ENCODE measurements around the gene PARD3. TPM values are rescaled to one million over a fixed set of nuclear protein-coding genes. Genes with fewer than 3 reads are reported as not detected.

PARD3 gene
- total and polyA plus RNA-seq, 2 donors (not counting 1 experiment from before 2014, with no cell fraction given) = 24.0 to 46.4 TPM

DNA sequence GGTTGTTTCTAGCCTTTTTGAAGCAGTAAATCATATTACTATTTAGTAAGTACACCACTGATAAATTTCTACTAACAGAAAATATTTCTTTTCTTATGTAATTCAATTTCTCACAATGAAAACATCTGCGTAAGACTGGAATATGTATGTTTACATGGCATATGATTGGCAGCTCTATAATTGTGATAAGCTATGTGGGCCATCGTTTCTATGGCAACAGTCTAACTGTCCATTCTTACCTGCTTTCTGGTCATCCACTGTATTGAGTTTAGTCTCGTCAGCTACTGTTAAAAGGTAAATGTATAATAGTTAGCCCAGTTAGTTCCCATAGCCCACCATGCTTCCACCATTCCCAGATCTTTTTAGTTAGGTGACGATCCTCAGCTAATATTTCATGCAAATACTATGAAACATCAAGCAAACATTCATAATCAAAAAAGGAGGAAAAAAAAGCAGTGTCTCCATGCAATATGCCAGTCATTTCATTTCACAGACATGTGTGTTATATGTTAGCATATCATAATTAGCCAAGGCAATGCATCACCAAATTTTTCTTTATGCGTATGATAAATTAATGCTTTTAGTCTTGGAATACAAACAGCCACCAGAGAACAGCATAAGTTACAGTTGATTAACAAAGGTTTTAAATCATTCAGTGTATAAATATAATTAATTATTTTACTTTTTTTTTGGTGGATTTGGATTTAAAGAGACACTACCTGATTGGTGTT lies 479.0 kb downstream of the PARD3 start:
- H3K4me3 ChIP-seq (replicated peaks in 1 of 4; ENCODE audit: control extremely low read depth in 1 of 4, insufficient read depth in 1 of 4, low read depth in 3 of 4, low read length in 4 of 4) = no peak overlapping the region
- no peak overlapping the region for H2AFZ ChIP-seq (ENCODE audit: low read length)
- no peaks in the 10 kb centered on the region for H3K36me3 ChIP-seq (ENCODE audit: control insufficient read depth, insufficient read depth, low read length)
- TF ChIP-seq, protein P1, sequence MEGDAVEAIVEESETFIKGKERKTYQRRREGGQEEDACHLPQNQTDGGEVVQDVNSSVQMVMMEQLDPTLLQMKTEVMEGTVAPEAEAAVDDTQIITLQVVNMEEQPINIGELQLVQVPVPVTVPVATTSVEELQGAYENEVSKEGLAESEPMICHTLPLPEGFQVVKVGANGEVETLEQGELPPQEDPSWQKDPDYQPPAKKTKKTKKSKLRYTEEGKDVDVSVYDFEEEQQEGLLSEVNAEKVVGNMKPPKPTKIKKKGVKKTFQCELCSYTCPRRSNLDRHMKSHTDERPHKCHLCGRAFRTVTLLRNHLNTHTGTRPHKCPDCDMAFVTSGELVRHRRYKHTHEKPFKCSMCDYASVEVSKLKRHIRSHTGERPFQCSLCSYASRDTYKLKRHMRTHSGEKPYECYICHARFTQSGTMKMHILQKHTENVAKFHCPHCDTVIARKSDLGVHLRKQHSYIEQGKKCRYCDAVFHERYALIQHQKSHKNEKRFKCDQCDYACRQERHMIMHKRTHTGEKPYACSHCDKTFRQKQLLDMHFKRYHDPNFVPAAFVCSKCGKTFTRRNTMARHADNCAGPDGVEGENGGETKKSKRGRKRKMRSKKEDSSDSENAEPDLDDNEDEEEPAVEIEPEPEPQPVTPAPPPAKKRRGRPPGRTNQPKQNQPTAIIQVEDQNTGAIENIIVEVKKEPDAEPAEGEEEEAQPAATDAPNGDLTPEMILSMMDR (conservative IDR thresholded peaks at IDR 0.05 in 1 of 2, IDR thresholded peaks at IDR 0.05 in 1 of 2; ENCODE audit: low read depth in 1 of 2, low read length in 2 of 2) = no peak
- TF ChIP-seq EZH2 (IDR thresholded peaks at IDR 0.05; ENCODE audit: low read length, missing control alignments) = no peak
- DNase-seq (ENCODE audit: low read depth in 2 of 2) = no peak
- H3K79me2 ChIP-seq (ENCODE audit: control insufficient read depth, insufficient read depth, low read length) = no peaks in the 10 kb centered on the region
- H3K9ac ChIP-seq (ENCODE audit: insufficient read depth, low read length) = no peak overlapping the region
- no peak overlapping the region for H3K27ac ChIP-seq (ENCODE audit: insufficient read depth, low read length)
- H3K4me2 ChIP-seq (ENCODE audit: extremely low read depth, insufficient read depth, low read length) = no peak overlapping the region
- no peaks in the 10 kb centered on the region for H3K9me3 ChIP-seq (ENCODE audit: control insufficient read depth, insufficient read depth, low read depth, low read length)
- no peaks in the 10 kb centered on the region for H3K27me3 ChIP-seq (ENCODE audit: control insufficient read depth, insufficient read depth, low read length)
- no peaks in the 10 kb centered on the region for H3K4me1 ChIP-seq (ENCODE audit: control insufficient read depth, extremely low read depth, insufficient read depth, low read length)
- no peaks in the 10 kb centered on the region for H4K20me1 ChIP-seq (ENCODE audit: control insufficient read depth, extremely low read depth, insufficient read depth, low read length)

DNA sequence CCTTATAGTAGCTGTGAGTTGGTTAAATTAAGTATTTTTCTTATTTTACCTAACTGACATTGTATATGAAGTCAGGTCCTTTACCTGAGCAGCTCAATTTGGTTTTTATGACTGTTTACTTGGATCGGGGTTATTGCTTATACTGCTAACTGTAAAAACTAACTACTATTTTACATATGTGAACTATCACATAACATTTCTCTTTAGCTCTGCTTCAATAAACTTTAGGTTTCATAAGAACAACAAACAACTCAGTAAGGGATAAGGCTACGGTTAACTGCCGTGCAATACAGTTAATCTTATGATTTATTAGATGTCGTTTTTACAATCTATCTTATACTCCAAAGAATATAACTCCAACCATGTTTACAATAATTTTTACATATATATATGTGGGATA lies 480.2 kb downstream of the PARD3 start:
- TF ChIP-seq, protein P1 (conservative IDR thresholded peaks at IDR 0.05 in 1 of 2, IDR thresholded peaks at IDR 0.05 in 1 of 2; ENCODE audit: low read depth in 1 of 2, low read length in 2 of 2) = no peak
- Histone ChIP-seq H3K27me3 (ENCODE audit: control insufficient read depth, insufficient read depth, low read length) (no peaks in the 10 kb centered on the region), H3K9ac (ENCODE audit: insufficient read depth, low read length) (no peak overlapping the region), H3K79me2 (ENCODE audit: control insufficient read depth, insufficient read depth, low read length) (no peaks in the 10 kb centered on the region), H3K9me3 (ENCODE audit: control insufficient read depth, insufficient read depth, low read depth, low read length) (no peaks in the 10 kb centered on the region), H3K36me3 (ENCODE audit: control insufficient read depth, insufficient read depth, low read length) (no peaks in the 10 kb centered on the region), H3K4me2 (ENCODE audit: extremely low read depth, insufficient read depth, low read length) (no peak overlapping the region), H2AFZ (ENCODE audit: low read length) (no peak overlapping the region), H3K4me3 (replicated peaks in 1 of 4; ENCODE audit: control extremely low read depth in 1 of 4, insufficient read depth in 1 of 4, low read depth in 3 of 4, low read length in 4 of 4) (no peak overlapping the region), H3K27ac (ENCODE audit: insufficient read depth, low read length) (no peak overlapping the region), H4K20me1 (ENCODE audit: control insufficient read depth, extremely low read depth, insufficient read depth, low read length) (no peaks in the 10 kb centered on the region), H3K4me1 (ENCODE audit: control insufficient read depth, extremely low read depth, insufficient read depth, low read length) (no peaks in the 10 kb centered on the region)
- DNase-seq (ENCODE audit: low read depth in 2 of 2) = no peak

DNA sequence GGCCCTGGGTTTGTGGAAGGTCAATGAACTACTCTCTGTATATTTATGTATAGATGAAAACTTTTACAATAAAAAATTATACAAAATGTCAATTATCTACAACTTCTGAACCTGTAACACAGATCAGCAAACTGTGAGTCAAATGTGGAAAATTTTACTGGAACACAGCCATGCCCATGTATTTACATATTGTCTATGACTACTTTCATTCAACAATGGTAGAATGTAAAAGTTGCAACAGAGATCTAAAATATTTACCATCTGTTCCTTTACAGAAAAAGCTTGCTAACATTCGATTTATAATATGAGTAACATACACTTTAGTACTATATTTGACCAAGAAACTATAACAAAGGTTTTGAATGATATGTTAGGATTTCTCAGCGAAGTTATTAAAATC lies 481.6 kb downstream of the PARD3 start:
- H3K27me3 ChIP-seq (ENCODE audit: control insufficient read depth, insufficient read depth, low read length) = no peaks in the 10 kb centered on the region
- peak; percentile 43 to 50 for DNase-seq (ENCODE audit: low read depth in 2 of 2)
- no peaks in the 10 kb centered on the region for H3K79me2 ChIP-seq (ENCODE audit: control insufficient read depth, insufficient read depth, low read length)
- H3K27ac ChIP-seq (ENCODE audit: insufficient read depth, low read length) = no peak overlapping the region
- no peak overlapping the region for H3K4me2 ChIP-seq (ENCODE audit: extremely low read depth, insufficient read depth, low read length)
- H3K4me3 ChIP-seq (replicated peaks in 1 of 4; ENCODE audit: control extremely low read depth in 1 of 4, insufficient read depth in 1 of 4, low read depth in 3 of 4, low read length in 4 of 4) = no peak overlapping the region
- no peaks in the 10 kb centered on the region for H3K4me1 ChIP-seq (ENCODE audit: control insufficient read depth, extremely low read depth, insufficient read depth, low read length)
- no peak overlapping the region for H3K9ac ChIP-seq (ENCODE audit: insufficient read depth, low read length)
- H2AFZ ChIP-seq (ENCODE audit: low read length) = no peak overlapping the region
- H3K9me3 ChIP-seq (ENCODE audit: control insufficient read depth, insufficient read depth, low read depth, low read length) = no peaks in the 10 kb centered on the region
- no peaks in the 10 kb centered on the region for H4K20me1 ChIP-seq (ENCODE audit: control insufficient read depth, extremely low read depth, insufficient read depth, low read length)
- H3K36me3 ChIP-seq (ENCODE audit: control insufficient read depth, insufficient read depth, low read length) = no peaks in the 10 kb centered on the region
- TF ChIP-seq, protein P1 (conservative IDR thresholded peaks at IDR 0.05 in 1 of 2, IDR thresholded peaks at IDR 0.05 in 1 of 2; ENCODE audit: low read depth in 1 of 2, low read length in 2 of 2) = no peak
- TF ChIP-seq EZH2 (IDR thresholded peaks at IDR 0.05; ENCODE audit: low read length, missing control alignments) = no peak

Data from fibroblast of lung (primary cell).